HCEC 1CT (cell line): ENCODE measurements around the gene RHOD.

Source experiments
- DNase-seq: peaks from one replicate; pipeline ENCODE4 v3.0.0-alpha.2; 2017

Gene RHOD

DNA sequence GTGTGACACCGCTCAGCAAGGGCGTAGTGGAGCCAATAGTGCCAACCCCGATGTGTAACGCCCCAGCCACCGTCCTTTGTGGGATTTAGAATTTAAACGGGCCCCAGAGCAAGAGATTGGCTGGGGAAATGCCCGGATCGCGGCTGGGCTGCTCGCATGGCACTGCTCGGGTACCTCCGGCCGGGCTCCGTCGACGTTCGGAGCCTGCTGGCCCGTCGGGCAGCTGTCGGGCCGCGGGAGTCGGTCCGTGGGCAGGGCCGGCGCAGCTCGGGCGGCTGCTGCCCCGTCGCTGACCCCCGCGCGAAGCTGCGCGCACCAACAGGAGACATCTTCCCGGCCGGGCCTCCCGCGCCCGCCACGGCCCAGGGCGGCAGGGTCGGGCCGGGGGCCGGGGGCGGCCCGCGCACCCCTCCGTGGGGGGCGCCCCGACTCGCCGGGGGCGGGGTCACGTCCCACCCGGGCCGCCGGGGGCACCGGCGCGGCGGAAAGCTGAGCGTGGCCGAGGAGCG, 61.1 kb downstream of the RHOD start:
- no peak for DNase-seq

DNA sequence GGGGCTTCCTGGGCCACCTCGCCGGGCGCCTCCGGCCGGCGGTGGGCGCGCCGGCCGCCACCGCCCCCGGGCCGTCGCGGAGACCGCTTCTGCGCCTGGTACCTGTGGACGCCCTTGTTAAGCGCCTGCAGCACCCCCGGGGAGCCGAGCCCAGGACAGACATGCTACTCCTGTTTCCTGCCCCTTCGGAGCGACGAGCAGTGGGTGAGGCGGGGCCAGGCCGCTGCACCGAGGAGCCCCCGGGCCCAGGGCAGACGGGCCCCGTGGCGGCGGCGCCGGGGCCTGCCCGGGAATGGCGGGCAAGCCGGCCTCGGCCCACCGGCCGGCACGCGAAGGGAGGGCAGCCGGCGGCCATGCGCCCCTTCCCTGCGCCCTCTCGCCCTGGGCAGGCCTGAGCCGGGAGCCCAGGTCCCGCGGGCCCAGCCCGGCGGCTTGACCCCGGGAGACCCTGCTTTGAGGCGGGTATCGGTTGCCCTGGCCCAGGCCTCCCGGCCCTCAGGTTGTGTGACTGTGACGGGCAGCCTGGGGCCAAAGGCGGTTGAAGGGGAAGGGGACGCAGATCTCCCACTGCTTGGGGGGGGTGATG, 61.6 kb downstream of the RHOD start:
- no peak for DNase-seq

DNA sequence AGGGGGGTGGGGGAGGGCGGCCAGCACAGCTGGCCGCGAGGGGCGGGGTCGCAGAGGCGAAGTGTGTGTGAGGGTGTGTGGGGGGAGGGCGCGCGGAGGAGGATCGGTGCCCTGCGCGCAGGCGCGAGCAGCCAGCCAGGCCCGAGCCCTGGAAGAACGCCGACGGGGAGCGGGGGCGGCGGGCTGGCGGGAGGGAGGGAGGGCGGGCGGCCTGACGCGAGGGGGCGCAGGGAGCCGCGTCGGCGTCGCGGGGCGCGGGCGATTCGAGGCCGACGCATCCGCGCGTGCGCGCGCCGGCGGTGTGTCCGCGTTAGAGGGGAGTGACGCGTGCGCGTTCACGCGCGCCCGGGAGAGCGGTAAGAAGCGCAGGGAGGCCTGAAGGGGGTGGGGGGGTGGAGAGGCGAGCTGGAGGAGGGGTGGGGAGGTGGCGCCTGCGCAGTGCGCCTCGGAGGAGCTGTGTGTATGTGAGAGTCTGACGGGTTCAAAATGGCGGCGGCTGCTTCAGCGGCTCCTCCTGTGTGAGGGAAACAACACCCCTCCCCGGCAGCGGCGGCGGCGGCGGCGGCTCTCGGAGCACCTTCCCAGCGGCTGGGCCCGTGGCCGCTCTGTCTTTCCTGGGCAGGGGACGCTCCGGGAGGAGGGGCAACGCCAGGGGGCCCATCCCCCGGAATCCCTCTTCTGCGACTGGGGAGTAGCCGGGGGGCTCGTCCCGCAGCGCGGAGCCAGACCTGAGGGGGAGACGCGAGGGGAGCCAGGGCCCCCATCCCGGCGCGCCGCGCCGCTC, 62.3 kb downstream of the RHOD start, which contains the start of gene KDM2A:
TSS of gene KDM2A (plus strand) at position 463 of the 784 bp plus-strand sequence. CDS start 2,054 bp downstream, outside the sequence.
- DNase-seq = peak; percentile 97

DNA sequence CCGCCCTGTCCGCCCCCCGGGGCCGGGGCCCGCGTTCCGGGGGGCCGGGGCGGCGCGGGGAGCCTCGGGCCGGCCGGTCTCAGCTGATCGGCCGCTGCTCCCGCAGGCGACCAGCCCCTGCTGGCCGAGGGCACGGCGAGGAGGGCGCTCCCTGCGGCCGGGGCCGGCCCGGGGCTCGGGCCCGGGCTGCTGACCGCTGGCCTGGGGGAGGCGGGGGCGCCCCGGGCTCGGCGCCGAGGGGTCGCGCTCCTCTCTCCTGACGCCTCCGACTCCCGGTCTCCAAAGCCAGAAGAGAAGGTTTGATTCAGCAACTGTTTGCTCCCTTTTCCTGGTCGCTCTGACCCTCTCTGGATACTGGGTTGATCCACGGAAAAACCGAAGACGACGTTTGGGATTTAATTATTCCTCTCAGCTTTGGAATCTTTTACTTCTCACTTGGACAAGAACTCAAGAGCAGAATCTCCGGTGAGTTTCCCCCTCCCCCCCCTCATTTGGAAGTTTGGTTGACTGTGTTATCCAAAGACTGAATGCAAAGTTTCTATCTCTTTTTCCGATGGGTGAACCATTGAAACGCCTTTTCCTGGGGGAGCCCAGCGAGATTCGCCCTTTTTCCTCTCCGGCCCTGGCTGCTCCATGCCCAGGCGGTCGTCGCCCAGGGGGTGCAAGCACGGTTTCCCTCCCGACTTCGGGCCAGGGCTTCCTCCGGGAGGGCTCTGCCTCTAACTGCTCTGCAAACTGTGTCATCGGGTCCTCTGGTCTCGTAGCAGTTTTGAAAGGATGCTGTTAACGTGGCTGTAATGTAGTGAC, 63.1 kb downstream of the RHOD start:
- DNase-seq = peak; percentile 24

DNA sequence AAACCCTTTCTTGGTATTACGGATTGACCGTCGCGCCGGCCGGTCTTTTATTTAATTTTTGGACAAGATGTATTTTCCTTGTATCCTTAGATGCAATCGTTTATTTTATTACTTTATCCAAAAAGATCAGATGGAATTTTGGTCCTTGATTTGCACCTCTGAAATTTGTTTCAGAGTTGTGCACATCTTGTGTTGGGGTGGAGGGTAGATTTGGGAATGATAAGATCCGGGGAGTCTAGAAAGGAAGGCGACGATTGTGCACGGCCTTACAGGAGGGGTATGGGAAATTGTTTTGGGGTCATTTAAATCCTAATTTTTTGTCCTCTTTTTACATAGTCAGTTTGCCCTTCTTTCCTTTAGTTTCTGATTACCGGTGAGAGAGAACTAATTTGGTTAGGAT, 63.8 kb downstream of the RHOD start:
- DNase-seq = no peak

DNA sequence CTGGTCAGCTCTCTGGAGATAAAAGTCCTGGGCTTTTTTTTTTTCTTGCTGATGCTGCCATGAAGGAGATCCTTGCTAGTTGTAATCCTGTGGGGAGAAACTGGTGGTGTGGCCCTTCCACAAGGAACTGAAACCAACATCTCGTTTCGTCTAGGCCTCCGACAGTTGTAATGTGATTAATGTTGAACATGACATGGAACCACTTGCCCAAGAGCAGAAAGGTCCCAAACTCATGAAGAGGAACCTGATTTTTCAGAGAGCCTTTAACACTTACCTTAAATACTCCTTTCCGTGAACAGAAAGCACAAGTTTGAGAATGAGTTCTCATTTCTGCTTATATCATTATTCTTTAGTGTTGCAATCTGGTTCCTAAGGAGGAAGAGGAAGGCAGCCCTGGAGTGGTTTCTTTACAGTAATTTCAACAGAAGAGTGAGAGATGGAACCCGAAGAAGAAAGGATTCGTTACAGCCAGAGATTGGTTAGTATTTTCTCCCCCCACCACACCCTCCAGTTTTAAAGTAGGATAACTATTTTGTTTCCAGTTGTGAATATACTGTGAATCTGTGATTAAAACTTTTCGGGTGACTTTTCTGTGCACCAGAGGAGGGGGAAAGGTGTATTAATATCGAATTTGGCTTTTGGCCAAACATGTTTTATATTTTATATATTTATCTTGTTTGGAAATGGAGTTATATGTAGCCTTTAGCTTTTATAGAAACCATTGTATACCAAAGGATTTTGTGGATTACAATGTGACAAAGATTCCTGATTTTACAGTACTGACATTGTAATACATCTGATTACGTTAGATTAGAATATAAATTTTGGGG, 64.4 kb downstream of the RHOD start:
- peak; percentile 34 for DNase-seq
